ENCODE measurements around the gene ENOX1.

Gene ENOX1

DNA sequence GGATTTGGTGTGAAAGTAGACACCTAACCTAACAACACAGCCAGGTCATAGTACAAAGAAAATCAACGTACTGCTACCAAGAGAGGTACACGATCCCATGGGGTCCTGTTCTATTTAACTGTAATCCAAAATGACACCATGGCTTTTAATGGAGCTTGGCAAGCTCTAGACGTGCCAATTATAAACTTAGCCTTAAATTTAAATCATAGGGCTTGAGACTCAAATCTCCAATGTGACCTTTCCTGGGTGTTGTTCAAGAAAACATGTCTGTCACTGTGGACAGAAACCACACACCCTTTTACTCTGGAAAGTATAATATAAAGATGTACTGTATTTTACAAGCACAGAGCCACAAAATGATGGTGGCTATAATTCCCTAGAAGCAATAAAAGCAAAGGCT lies 299.3 kb downstream of the ENOX1 start:
- DNase-seq (ENCODE audit: low read depth), result no peak

DNA sequence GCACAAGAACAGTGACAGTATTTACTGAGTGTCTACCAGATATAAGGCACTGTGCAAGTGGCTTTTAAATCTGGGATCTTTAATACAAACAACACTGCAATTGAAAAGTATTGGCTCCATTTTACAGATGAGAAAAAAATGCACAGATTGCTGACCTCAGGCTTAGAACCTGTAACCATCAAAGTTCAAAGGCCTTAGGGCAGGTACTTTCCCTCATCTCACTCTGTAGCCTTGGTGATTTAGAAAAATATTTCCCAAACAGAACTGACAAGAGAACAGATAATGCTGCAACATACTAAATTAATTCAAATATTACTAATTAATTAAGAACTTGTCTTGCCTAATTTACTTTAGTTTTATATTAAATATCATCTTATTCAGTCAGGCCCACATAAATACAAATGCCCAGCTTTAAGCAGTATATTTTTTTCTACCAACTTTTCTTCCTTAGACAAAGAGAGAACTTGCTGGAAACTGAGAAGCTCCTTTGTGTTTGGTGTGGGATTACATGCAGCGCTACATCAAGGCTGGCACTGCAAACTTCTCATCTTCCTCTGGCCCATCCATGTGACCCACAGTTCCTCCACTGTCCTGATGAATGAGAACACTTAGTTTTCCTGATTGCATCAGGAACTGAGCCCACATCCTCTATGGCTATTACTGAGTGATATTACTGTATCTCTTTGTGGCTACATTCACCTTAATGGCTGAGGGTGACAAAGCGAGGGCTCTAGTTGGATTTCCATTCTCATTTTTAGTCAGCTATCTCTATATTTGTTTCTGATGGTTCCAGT lies 302.1 kb downstream of the ENOX1 start:
- no peak for DNase-seq (ENCODE audit: low read depth)

DNA sequence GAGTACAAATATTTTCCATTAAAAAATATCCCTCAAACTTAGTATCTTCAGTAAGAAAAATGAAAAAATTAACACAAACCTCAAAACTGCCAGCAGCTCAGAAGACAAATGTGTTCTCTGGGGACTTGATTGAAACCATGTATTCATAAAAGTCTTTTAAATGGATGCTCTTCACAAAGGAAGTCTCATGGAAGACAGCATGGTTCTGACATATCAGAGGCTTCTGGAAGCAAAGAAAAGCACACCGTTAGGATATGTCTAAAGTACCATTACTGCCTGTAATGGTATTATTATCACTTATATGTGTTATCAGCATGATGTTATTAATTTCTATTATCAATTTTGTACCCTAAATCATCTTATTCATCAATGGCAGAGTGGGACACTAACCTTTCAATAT lies 302.8 kb downstream of the ENOX1 start:
- no peak for DNase-seq (ENCODE audit: low read depth)

DNA sequence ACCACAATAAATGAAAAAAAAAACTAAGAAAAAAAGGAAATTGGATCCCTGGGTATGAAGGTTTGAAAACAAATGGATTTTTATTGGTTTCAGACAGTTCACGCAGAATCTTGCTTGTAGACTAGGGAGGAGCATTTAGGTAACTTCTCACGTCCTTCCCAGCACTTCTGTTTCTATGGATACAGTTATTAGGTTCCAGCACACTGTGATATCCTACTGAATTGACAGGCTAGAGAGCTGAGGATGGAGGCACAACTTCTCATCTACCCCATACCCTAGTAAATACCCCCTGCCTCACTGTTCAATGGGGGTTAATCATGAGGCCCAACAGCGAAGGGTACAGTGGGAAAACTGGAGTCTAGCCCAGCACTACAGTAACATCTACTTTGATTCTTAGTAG lies 304.1 kb downstream of the ENOX1 start:
- no peak for DNase-seq (ENCODE audit: low read depth)

DNA sequence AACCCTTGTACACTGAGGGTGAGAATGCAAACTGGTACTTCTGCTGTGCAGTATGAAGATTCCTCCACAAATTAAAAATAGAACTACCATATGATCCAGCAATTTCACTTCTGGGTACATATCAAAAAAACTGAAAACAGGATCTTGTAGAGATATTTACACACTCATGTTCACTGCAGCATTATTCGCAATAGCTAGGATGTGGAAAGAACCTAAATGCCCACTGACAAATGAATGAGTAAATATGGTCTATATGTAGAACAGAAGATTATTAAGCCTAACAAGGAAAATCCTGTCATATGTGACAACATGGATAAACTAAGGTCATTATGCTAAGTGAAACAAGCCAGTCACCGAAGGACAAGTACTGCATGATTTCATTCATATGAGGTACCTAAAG lies 304.7 kb downstream of the ENOX1 start:
- DNase-seq (ENCODE audit: low read depth), result no peak

DNA sequence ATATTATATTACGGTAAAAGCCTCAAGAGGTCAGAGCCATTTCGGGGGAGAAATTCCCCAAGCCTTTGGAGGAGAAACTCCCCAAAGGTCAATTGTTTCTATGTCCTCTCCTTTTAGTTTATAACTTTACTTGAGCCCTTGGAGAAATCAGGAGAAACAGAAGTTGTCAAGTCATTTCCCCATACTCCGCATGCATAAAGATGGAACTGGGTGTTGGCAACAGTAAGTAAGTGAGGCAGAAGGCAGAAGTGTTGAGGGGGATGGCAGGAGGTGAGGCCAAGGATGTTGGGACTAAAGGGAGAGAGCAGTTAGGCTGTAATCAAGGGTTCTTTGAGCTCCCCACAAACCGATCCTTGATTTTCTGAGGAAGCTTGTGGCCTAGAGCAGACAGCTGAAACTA lies 307.9 kb downstream of the ENOX1 start:
- DNase-seq (ENCODE audit: low read depth), result no peak

DNA sequence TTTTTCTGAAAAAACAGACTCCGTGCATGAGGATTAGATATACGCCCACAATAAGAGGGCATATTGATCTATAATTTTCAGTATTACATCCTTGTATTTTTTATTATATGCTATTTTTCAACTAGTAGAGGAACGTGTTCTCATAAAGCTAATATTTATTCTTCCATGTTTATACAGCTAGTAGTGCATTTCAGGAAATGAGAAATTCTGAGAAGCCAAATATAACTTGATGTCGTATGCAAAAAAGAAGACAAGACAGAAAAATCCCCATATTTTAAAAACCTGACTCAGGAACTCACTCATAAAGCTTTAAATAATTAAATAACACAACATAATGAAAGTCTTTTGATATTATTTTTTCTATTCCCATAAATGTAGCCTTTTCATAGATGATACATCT lies 308.6 kb downstream of the ENOX1 start:
- no peak for DNase-seq (ENCODE audit: low read depth)

DNA sequence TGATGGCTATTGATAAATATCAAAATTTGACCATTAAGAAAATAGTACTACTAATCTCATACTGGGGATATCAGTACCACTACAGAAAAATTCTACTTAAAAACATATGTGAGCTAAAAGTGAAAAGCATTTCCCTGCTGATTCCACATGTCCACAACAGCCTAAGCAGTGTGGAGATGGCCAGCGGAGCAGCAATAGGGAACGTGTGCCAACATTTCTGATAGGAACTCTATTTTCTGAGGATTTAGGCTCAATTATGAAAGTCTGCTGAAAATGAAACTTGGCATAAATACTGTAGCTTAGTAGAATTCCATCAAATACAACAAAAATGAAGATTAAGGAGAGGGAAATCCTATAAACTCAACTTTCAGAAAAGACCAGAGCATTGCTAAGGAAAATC lies 311.6 kb downstream of the ENOX1 start:
- DNase-seq (ENCODE audit: low read depth), result no peak

DNA sequence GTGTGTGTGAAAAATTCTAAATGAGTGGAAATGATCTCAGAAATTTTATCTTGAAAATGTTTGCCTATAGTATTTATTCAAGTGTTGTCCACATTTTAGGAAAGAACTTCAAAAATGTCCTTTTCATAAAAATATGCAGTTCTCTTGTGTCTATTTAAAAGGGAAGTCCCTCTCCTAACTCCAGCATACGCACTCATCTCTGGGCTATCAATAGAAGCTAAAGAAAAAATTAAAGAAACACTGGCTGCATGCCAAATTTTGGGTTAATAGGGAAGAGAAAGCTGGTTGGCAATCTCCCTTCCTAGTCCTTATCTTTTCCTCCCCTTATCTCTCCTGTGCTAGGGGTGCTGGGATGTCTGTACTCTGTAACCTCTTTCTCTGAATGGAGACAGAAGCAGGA lies 313.3 kb downstream of the ENOX1 start:
- DNase-seq (ENCODE audit: low read depth), result no peak

DNA sequence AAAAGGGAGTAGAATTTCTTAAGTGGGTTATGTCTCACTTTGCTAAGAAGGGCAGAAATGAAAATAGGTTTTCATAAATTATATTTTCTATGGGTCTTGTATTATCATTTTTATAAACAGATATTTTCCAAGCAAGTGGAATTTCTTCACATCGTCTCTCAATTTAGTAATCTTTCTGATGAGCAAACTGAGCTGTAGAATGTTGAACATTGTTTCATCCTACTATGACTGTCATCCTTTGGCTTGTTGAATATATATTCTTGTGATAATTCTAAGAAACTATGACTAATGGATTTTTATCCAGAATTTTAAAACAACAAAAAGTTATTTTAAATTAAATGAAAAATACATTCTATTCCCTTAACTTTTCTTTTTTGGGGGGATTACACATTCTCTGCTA lies 313.8 kb downstream of the ENOX1 start:
- DNase-seq (ENCODE audit: low read depth), result no peak

DNA sequence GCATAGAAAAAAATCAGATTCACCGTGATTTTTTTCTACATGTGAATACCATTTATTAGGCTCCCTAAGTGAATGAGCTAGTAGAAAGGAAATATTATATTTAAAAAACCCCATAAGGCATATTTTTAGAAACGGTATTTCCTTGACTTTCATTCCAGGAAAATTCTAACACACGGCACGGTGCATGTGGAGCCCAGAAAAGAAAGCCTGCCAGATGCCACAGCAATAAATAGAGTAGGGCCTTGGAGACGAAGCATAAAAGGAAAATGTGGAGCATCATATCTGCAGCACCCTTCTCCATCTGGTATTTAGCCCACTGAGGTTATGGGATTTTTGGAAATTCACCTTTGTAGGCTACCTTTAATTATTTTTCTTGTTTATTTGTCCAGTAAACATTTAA lies 314.4 kb downstream of the ENOX1 start:
- no peak for DNase-seq (ENCODE audit: low read depth)

DNA sequence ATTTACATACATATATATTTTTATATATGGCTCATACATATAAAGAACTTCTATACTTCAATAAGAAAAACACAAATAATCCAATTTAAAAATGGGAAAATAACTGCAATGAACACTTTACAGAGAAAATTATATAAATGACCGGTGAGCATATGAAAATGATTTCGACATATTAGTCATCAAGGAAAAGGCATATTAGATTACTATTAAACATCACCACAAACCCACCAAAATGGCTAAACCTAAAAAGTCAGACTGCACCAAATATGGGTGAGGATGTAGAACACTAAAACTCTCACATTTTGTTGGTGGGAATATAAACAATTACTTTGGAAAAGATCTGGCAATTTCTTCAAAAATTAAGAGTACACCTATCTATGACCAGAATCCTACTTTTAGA lies 316.2 kb downstream of the ENOX1 start:
- no peak for DNase-seq (ENCODE audit: low read depth)

DNA sequence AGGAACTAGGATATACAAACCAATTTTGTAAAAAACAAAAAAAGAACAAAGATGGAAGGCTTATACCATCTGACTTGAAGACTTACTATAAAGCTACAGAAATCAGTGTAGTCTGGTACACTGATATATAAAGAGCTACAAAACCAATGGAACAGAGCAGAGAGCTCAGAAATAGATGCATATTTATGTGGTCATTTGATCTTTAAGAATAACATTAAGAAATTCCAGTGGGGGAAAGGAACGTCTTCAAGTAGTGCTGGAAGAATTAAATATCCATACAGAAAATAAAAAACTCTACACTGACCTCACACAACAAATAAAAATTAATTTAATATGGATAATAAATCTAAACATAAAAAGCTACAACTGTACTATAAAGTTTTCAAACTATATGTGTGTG lies 317.0 kb downstream of the ENOX1 start:
- no peak for DNase-seq (ENCODE audit: low read depth)

DNA sequence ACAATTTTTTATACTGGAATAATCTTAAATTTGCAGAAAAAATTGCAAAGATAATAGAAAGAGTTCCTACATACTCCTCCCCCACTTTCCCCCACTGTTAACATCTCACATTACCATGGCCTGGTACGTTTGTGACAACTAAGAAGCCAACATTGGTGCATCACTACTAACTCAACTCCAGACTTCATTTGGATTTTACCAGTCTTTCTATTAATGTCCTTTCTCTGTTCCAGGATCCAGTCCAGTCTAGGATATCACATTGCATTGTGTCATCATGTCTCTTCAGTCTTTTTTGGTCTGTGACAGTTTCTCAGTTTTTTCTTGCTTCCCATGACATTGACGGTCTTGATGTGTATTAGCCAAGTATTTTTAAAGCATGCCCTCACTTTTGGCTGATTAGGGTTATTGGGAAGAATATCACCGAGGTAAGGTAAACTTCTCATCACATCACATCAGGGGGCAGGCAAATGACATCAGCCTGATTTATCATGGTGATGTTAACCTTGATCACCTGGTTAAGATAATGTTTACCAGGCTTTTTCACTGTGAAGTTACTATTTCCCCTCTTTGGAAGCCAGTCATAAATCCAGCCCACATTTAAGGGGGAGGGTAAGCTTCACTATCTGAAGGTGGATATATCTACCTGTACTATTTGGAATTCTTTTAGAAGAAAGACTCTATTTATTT lies 322.1 kb downstream of the ENOX1 start:
- DNase-seq (ENCODE audit: low read depth), result no peak

DNA sequence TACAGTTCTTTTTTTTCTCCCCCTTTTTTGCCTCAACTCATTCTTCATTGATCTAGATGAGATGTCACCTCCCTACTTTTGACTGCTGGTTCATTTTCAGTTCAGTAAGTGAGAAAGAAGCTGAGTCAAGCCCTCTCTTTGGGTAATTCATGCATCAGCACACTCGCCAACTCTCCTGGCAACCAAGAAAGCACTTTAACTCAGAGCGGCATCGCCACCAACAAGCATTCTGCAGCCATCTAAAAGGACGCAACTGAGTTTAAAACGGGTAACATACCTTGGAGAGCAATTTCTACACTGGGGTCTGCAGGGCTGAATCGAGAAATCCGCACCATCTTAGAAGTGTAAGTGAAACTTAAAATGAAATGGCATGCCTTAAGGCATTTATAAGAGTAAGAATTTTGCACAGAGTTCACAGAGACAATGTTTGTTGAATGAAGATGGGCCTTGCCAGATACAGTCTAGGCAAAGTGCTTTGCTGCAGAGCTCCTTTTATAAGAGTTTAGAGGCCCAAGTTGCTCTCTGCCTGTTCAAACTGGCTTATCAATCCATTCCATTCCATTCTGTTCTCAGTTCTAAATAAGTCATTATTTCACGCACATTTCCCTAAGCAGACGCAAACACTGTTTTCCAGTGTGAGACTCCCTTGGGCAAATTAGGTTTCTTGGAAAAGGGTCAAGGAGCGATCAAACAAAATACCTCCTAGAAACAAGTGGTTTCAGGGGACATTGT lies 338.0 kb downstream of the ENOX1 start:
- DNase-seq (ENCODE audit: low read depth), result no peak

DNA sequence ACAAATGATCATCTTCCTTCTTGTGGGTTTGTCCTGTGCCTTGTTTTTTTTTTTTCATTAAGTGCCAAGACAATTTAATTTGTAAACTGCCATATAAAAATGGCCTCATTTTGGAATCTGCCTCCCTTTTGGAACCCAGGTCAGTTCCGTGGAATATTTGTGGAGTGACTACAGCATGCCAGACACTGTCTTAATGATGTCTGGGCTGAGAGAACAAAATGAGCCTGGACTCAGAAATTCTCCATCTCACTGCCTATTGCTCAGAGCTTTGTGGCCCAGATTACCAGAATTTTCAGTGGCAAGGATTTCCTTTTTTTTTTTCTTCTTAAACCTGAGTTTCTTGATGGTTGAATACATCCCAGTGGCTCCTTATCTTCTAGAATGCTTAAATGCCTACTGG lies 340.6 kb downstream of the ENOX1 start:
- no peak for DNase-seq (ENCODE audit: low read depth)

DNA sequence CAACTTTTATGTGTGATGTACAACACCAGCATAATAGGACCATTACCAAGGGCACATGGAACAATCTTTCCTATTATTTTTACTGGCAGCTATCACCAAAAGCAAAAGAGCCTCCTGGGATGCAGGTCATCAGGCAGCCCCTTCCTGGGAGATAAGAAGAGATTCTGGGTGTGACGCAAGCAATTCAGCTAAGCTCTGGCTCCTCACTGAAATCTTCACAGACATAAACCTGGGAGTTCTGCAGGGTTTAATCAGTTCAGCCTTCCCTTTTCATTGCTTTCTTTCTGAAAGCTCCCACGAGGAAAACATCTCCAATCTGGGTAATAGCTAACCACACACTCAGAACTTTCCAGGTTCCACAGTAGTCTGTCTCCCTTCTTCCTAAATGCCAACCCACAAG lies 341.1 kb downstream of the ENOX1 start:
- no peak for DNase-seq (ENCODE audit: low read depth)

DNA sequence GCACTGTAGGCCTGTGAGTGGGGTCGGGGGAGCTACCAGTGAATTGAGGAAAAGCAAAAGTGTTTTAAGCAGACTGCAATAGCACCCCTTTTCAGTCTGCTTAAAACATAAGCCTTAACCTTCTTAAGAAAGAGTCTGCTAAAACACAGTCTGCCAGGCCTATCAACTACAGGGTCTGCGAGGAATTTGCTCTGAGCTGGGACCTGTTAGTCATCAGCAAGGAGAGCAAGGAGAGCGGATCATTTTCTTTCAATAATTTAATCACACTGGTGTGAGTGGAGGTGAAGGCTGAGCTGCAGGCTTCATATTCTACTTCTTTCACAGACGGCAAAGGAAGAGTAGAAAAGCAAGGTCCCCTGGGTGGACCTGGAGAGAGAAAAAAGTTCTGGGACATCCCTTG lies 342.7 kb downstream of the ENOX1 start:
- DNase-seq (ENCODE audit: low read depth), result no peak

DNA sequence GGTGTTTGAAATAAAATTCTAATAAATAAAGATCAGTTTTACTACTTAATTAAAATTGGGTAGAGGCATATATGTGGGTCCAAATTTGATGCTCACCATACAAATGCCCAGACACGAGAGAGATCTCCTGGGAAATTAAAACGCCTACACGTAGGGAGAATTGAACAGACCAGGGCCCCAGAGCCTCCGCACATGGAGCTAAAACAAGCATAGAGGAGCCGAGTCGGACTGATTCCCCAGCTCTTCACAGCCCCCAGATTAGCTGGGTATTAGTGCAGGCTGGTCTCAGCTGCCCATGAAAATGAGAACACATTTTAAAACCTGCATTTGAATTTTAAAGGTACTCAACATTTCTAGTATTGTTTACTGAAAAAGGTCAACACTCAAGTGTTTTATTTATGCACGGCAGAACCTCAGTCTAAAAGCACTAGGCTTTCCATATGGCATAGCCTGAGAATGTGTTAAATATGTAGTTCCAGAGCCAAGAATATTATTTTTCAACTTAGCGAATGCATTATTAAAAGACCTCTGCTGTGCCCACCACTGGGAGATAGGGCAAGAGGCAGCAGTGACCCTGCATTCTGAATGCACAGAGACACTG lies 344.8 kb downstream of the ENOX1 start:
- DNase-seq (ENCODE audit: low read depth), result no peak

DNA sequence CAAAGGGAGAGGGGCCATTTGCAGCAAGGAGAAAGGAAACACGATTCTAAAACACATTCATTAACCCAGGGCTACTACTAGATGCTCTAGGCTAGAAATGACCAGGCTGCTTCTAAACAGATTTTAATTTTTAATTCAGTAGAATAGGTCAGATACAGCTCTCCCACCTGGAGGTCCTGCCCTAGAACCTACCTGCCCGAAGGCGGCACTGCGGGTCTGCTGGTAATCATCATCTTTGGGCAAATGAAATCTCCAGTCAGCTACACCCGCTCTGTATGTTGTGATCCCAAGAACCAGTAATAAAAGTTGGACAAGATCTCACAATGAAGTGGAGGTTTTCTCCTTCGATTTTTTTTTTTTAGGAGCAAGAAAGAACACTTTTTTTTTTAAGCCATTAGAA lies 345.3 kb downstream of the ENOX1 start:
- DNase-seq (ENCODE audit: low read depth), result no peak

DNA sequence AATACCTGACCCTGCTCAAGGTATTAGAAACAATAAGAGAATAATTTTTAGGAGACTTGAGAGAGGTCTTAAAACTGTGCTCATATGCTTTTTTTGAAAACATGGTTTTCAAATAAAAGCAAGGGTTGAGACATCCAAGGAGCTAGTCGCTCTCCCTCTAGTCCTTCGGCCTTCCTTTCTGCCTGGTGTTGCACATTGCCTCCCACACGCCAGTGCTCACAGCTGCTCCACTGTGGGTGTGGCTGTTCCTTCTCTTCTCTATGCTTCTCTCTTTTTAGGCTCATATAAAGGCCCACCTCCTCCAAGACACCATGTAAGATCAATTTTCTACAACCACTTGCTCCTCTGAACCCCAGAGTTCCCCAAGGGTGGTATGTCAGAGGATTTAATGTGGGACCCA lies 352.6 kb downstream of the ENOX1 start:
- DNase-seq (ENCODE audit: low read depth), result no peak

DNA sequence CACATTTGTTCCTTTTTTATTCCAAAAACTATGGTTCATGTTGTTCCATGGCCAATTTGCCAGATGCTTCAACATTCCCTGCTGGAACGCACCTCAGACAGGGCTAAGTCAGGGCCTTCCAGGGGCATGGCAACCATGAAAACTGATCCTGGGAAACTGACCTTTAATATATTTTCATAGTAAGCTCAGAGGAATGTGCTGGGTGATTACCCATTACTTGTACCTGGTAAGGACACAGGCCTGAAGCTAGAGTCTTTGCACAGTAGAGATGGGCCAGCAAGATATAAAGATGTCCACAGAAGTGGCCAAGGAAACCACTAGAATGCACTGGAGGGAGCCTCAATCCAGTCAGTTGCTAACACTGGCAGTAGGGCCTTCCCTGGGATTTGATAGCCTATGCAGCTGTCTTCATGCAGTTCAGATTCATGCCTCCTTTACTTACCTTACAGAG lies 353.1 kb downstream of the ENOX1 start:
- DNase-seq (ENCODE audit: low read depth), result no peak

DNA sequence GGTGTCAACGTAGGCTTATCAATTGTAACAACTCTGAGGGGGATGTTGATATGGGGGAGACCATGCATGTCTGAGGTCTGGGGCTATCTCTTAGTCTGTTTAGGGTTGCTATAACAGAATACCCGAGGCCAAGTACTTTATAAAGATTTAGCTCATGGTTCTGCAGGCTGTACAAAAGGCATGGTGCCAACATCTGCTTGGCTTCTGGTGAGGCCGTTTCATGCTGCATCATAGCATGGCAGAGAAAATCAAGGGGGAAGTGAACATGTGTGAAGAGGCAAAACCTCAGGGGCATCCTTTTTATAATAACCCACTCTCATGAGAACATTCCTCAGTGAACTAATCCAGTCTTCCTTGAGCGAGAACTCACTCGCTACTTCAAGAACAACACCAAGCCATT lies 353.8 kb downstream of the ENOX1 start:
- no peak for DNase-seq (ENCODE audit: low read depth)

All from T follicular helper cell (primary cell).